GM19397 (cell line): ENCODE results near the gene PDCD7.
"Not testable (repeated sequence)": the region's sequence is repeated elsewhere in the genome, so short reads cannot be mapped to it uniquely, and the experiment has no call there.

Experiments
- ATAC-seq: cut with Tn5 transposase; IDR thresholded peaks from one replicate; pipeline ENCODE4 v1.9.1; 2021; ENCODE audit warnings: mild to moderate bottlenecking, moderate library complexity; ENCODE audit not compliant: unreplicated experiment

The PDCD7 gene

GRCh38 chr15:65076486-65077290, 56.9 kb downstream of the PDCD7 start, which contains the start of gene KBTBD13:
TSS of gene KBTBD13 (plus strand) at chr15:65076746. CDS start at chr15:65076816, 70 bp downstream.
- no peak for ATAC-seq

- not testable (repeated sequence) for ATAC-seq
Measured at GRCh38 chr15:65075607-65076395, 57.8 kb downstream of the PDCD7 start.

- not testable (repeated sequence) for ATAC-seq
Measured at GRCh38 chr15:65074946-65075345, 58.7 kb downstream of the PDCD7 start.

- no peak for ATAC-seq
Measured at GRCh38 chr15:65072617-65073016, 61.0 kb downstream of the PDCD7 start.

- ATAC-seq = no peak
Measured at GRCh38 chr15:65072027-65072426, 61.6 kb downstream of the PDCD7 start.

- no peak for ATAC-seq
Measured at GRCh38 chr15:65071381-65071811, 62.2 kb downstream of the PDCD7 start.

GRCh38 chr15:65069779-65070546, 63.6 kb downstream of the PDCD7 start:
- no peak for ATAC-seq

- ATAC-seq = no peak
Measured at GRCh38 chr15:65069179-65069578, 64.4 kb downstream of the PDCD7 start.

GRCh38 chr15:65068403-65068788, 65.2 kb downstream of the PDCD7 start:
- no peak for ATAC-seq

- no peak for ATAC-seq
Measured at GRCh38 chr15:65067645-65068402, 65.8 kb downstream of the PDCD7 start, which contains the start of gene RASL12. TSS of gene RASL12 (minus strand) at chr15:65067991. CDS start at chr15:65067835, 156 bp downstream.
